MCF 10A (cell line): Measurements from ENCODE around the gene ATP2C1. TPM values are rescaled to one million over a fixed set of nuclear protein-coding genes. Genes with fewer than 3 reads are reported as not detected.
A peak's percentile ranks its signal among the peaks of the same experiment; 100 is the strongest.

ENCODE experiments used
- BruUV-seq: library from RNA; stranded (reverse); fragments of 400-500 nt; replicated peaks from 2 replicates; lab custom pipeline; 2021; lab: Mats Ljungman, UMichigan
- CTCF ChIA-PET: fragments of 300-600 bp; sonication (Branson Sonifier 250); formaldehyde crosslinking; extraction: SDS; loops from one replicate; lab custom pipeline; 2021; ENCODE audit warnings: antibody characterized with exemption, inconsistent platforms; lab: Yijun Ruan, JAX
- POLR2A ChIA-PET: fragments of 300-600, 350-650 bp; sonication (Branson Sonifier 250); formaldehyde crosslinking; extraction: SDS; loops from one replicate; lab custom pipeline; 2020; ENCODE audit warnings: antibody characterized with exemption, inconsistent platforms; lab: Yijun Ruan, JAX
- DNase-seq: peaks from one replicate; pipeline ENCODE4 v3.0.0-alpha.2; 2018; ENCODE audit not compliant: unreplicated experiment
- H3K27ac Mint-ChIP-seq: one replicate; pipeline ENCODE4 v1.8.0; 2022; ENCODE audit warnings: mild to moderate bottlenecking, low read depth, mixed read lengths; ENCODE audit not compliant: unreplicated experiment
- H3K27me3 Mint-ChIP-seq: one replicate; pipeline ENCODE4 v1.8.0; 2022; ENCODE audit warnings: mixed read lengths; ENCODE audit not compliant: insufficient read depth, unreplicated experiment
- H3K36me3 Mint-ChIP-seq: one replicate; pipeline ENCODE4 v1.8.0; 2022; ENCODE audit warnings: mild to moderate bottlenecking, moderate library complexity, mixed read lengths; ENCODE audit not compliant: insufficient read depth, unreplicated experiment
- H3K4me1 Mint-ChIP-seq: one replicate; pipeline ENCODE4 v1.8.0; 2022; ENCODE audit warnings: mixed read lengths; ENCODE audit not compliant: insufficient read depth, unreplicated experiment
- H3K4me3 Mint-ChIP-seq: one replicate; pipeline ENCODE4 v1.8.0; 2022; ENCODE audit warnings: mild to moderate bottlenecking, moderate library complexity, mixed read lengths; ENCODE audit not compliant: unreplicated experiment
- H3K9me3 Mint-ChIP-seq: one replicate; pipeline ENCODE4 v1.8.0; 2022; ENCODE audit warnings: mixed read lengths; ENCODE audit not compliant: unreplicated experiment
- intact Hi-C: fragments of 100-400 bp; cut with micrococcal nuclease; formaldehyde crosslinking; loops from 2 replicates; pipeline ENCODE4 v1.14.1; 2022
- total RNA-seq: library from RNA; stranded (reverse); gene quantifications from 2 replicates; pipeline ENCODE4 v1.2.3, GENCODE V29; 2022
- TF ChIP-seq, protein P1 (sequence below): fragments of 200-600 bp; IDR thresholded peaks from one replicate; pipeline ENCODE4 v1.8.0; 2022; ENCODE audit warnings: antibody characterized with exemption, mild to moderate bottlenecking; ENCODE audit not compliant: unreplicated experiment

Gene ATP2C1
- total RNA-seq, 1 experiment from 2014 or later, result 52.7 TPM

GRCh38 chr3:130925628-130926027 is 31.7 kb downstream of the ATP2C1 start:
- TF ChIP-seq, protein P1, sequence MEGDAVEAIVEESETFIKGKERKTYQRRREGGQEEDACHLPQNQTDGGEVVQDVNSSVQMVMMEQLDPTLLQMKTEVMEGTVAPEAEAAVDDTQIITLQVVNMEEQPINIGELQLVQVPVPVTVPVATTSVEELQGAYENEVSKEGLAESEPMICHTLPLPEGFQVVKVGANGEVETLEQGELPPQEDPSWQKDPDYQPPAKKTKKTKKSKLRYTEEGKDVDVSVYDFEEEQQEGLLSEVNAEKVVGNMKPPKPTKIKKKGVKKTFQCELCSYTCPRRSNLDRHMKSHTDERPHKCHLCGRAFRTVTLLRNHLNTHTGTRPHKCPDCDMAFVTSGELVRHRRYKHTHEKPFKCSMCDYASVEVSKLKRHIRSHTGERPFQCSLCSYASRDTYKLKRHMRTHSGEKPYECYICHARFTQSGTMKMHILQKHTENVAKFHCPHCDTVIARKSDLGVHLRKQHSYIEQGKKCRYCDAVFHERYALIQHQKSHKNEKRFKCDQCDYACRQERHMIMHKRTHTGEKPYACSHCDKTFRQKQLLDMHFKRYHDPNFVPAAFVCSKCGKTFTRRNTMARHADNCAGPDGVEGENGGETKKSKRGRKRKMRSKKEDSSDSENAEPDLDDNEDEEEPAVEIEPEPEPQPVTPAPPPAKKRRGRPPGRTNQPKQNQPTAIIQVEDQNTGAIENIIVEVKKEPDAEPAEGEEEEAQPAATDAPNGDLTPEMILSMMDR, result no peak
- Mint-ChIP-seq H3K4me3 (no peak overlapping the region), H3K4me1 (peaks cover 13% of the 10 kb centered on the region), H3K27me3 (no peaks in the 10 kb centered on the region), H3K36me3 (peaks cover 3% of the 10 kb centered on the region), H3K9me3 (peaks cover 7% of the 10 kb centered on the region), H3K27ac (no peak overlapping the region)
- DNase-seq, result peak; percentile 38
- BruUV-seq, result no TSS peak
- intact Hi-C loops, result no loop called here
- ChIA-PET CTCF (interaction anchor here (0.7 kb wide), 1 partner anchor 21 kb away, joined by 5 read pairs; no protein-coding TSS in a partner anchor), POLR2A (interaction anchor here (0.6 kb wide), 1 partner anchor 9 kb away, joined by 4 read pairs; no protein-coding TSS in a partner anchor)

DNA sequence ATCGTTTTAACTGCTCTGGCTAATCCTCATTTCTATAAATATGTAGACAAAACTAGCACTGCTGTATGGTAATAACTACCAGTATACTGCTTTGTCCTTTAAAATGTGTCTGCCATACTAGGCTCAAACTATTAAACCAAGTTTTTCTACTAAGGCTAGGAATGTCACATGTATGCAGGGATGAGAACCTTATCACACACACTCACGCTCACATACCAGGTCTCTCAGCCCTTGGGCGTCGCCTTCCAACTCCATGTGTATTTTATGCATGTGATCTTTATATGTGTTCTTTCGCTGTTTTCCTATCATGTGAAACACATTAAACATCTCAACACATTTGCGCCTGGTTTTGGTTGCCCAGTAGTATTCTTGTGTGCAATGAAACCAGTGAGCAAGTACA is 32.6 kb downstream of the ATP2C1 start:
- Mint-ChIP-seq H3K27ac (no peak overlapping the region), H3K4me3 (no peak overlapping the region), H3K4me1 (peaks cover 13% of the 10 kb centered on the region), H3K27me3 (no peaks in the 10 kb centered on the region), H3K36me3 (peaks cover 7% of the 10 kb centered on the region), H3K9me3 (peaks cover 7% of the 10 kb centered on the region)
- intact Hi-C loops, result no loop called here
- POLR2A ChIA-PET, result no interaction called here
- TF ChIP-seq, protein P1, result no peak
- DNase-seq, result no peak
- CTCF ChIA-PET, result interaction anchor here (0.7 kb wide), 1 partner anchor 1089 kb away, joined by 3 read pairs; no protein-coding TSS in a partner anchor
- no TSS peak for BruUV-seq

DNA sequence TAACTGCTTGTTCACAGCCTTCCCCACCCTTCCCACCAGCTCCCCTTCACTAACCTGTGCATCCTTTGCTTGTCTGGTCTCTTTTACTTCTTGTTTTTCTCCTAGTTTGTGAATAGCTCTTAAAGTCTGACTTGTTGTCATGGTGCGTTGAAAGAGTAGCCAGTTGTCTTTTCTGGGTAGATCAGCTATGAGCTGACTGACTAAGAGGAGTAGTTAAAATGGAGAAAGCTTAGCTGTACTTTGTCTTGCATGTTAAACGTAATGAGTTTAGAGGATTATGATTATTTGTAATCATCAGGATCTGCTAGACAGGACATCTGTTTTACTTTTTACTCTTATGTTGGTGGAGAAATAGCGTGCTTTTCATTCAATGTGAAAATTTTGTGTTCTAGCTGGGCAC is 35.9 kb downstream of the ATP2C1 start:
- TF ChIP-seq, protein P1, result no peak
- ChIA-PET POLR2A (interaction anchor here (0.7 to 1.6 kb wide), 4 partner anchors 10 to 104 kb away, joined by 3 to 4 read pairs (median 3); partner anchors contain the start of gene ATP2C1), CTCF (interaction anchor here (0.6 to 1.6 kb wide), 2 partner anchors 37 to 865 kb away, joined by 3 to 4 read pairs; no protein-coding TSS in a partner anchor)
- H3K36me3 Mint-ChIP-seq, result peaks cover 16% of the 10 kb centered on the region
- H3K4me1 Mint-ChIP-seq, result peaks cover 13% of the 10 kb centered on the region
- no peak for DNase-seq
- no peaks in the 10 kb centered on the region for H3K27me3 Mint-ChIP-seq
- no peaks in the 10 kb centered on the region for H3K9me3 Mint-ChIP-seq
- H3K27ac Mint-ChIP-seq, result no peak overlapping the region
- intact Hi-C loops, result no loop called here
- H3K4me3 Mint-ChIP-seq, result no peak overlapping the region
- BruUV-seq, result no TSS peak

GRCh38 chr3:130932979-130933378 is 39.1 kb downstream of the ATP2C1 start:
- BruUV-seq, result no TSS peak
- TF ChIP-seq, protein P1, result no peak
- peaks cover 6% of the 10 kb centered on the region for H3K4me1 Mint-ChIP-seq
- peaks cover 20% of the 10 kb centered on the region for H3K36me3 Mint-ChIP-seq
- no peak for DNase-seq
- intact Hi-C loops, result no loop called here
- ChIA-PET POLR2A (interaction anchor here (1.1 to 1.3 kb wide), 2 partner anchors 15 to 39 kb away, joined by 3 read pairs; partner anchors contain the start of gene ATP2C1), CTCF (interaction anchor here (0.5 to 2.0 kb wide), 5 partner anchors 12 to 606 kb away, joined by 3 to 13 read pairs (median 3); partner anchors contain the start of gene ATP2C1)
- no peak overlapping the region for H3K27ac Mint-ChIP-seq
- no peak overlapping the region for H3K4me3 Mint-ChIP-seq
- no peaks in the 10 kb centered on the region for H3K27me3 Mint-ChIP-seq
- no peaks in the 10 kb centered on the region for H3K9me3 Mint-ChIP-seq
